HG03064 (cell line): ENCODE measurements around the gene MPZL1.
"Not testable (repeated sequence)": the region's sequence is repeated elsewhere in the genome, so short reads cannot be mapped to it uniquely, and the experiment has no call there.

Experiments used
- ATAC-seq: cut with Tn5 transposase; IDR thresholded peaks from one replicate; pipeline ENCODE4 v1.9.1; 2021; ENCODE audit warnings: low read depth; ENCODE audit not compliant: unreplicated experiment

Gene MPZL1

GRCh38 chr1:167716000-167716271 lies 5.8 kb upstream of the MPZL1 start:
- ATAC-seq, result no peak

DNA sequence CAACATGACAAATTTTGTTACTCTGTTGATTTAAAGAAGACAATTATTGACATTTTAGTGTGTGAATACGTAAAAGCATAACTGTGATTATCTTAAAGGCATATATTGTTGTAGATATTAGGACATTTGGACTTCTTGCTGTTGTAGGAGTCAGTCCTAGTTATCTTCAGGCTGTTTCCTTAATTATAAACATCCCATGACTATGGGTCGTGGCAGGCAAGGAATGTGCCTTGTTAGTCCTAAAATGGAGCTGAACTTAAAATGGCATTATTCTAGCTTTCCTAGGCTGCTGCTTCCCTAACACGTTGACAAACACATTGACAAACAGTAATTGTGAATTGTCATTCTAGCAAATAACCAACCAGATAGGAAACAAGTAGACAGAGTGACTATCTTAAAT lies 4.4 kb upstream of the MPZL1 start:
- ATAC-seq, result no peak

DNA sequence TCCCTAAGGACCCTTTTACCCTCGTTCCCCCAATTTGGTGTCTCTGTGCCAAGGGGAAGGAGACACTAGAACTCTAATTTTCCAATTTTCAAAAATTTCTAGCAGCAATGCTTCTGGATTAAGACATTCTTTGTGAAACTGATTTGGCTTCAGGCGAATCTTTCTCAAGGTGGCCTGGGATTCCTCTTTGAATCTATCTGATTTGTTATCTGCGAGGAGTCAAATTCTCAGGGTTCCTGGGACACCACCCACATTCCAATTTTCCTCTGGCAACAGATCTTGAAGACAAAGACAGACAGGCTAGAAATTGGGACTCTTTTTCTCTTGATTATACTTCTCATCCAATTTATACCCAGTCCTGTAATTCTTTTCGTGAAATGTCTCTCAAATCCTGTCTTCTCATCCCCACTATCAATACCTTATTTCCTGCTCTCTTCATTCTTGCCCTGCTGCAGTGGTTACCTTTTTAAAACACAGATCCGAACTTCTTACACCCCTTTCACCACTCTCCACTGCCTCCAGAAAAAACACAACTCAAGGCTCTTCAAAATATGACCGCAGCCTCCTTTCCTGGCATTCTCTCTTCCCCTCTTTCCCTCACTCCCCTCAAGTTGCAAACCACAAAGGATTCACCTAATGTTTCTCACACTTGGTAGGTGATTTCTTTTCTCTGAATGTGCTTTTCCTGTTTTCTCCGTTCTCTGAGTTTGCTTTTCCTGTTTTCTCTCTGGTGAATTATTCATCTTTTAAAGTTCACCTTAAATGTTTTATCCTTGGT lies 2.7 kb upstream of the MPZL1 start:
- no peak for ATAC-seq

DNA sequence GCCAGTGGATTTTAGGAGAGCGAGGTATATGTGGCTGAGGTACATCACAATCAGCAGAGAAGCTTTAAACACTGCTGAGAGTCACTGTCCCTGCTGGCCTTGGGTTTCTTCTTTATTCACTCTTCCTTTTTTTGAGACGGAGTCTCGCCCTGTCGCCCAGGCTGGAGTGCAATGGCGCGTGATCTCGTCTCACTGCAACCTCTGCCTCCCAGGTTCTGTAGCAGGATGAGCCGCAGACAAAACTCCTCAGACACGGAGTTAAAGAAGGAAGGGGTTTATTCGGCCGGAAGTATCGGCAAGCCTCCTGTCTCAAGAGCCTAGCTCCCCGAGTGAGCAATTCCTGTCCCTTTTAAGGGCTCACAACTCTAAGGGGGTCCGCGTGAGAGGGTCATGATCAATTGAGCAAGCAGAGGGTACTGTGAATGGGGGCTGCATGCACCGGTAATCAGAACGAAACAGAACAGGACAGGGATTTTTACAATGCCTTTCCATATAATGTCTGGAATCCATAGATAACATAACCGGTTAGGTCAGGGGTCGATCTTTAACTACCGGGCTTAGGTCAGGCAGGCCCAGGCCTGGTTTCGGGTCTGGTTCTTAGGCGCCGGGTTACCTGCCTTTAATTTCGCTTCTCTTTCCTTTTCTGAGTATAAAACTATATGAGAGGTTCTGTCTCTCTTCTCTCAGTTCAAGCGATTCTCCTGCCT lies 1.9 kb upstream of the MPZL1 start:
- not testable (repeated sequence) for ATAC-seq

- no peak for ATAC-seq
These were observed 691 bp upstream of the MPZL1 start for GRCh38 chr1:167720965-167721616.

- ATAC-seq, result peak; percentile 15
These were observed 529 bp downstream of the MPZL1 start for GRCh38 chr1:167722152-167722869.

- ATAC-seq, result no peak
These were observed 1.1 kb downstream of the MPZL1 start for GRCh38 chr1:167722870-167723251.

DNA sequence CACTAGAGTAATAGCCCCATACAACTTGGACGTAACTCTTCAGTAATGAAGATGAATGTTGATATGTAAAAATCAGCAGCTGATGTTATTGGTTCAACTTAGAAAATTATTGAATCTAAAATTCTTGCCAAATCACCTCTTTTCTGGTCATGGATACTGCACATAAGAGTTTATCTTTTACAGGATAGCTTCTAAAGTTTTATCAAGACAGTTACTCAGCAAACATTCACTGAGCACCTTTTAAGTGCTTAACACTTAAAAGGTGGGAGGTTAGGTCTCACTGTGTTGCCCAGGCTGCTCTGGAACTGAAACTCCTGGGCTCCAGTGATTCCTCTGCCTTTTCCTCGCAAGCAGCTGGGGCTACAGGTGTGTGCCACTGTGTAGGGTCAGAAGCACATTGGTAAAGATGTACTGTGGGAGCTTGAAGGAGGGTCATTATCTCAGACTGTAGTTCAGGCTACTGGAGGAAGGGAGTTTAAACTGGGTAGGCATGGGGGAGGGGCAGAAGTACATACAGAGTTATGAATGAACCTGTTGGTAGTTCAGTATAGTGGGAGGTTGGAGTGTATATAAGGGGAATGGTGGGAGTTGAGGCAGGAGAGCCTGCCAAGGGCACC lies 2.0 kb downstream of the MPZL1 start:
- no peak for ATAC-seq

DNA sequence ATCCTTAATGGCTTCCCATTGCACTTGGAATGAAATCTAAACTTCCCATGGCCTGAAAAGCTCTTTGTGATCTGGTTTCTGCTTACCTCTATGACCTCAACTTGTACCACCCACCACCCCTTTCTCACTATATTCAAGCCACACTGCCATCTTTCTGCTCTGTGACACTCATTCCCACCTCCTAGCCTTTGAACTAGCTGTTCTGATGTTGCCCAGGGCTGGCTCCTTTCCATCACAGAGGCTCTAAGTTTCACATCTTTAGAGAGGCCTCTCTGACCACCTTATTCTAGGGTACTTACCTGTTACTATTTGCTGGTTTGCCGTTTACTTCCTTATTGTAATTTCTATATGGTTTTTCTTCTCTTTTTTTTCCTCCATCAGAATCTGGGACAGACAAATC lies 4.2 kb downstream of the MPZL1 start:
- ATAC-seq, result no peak

DNA sequence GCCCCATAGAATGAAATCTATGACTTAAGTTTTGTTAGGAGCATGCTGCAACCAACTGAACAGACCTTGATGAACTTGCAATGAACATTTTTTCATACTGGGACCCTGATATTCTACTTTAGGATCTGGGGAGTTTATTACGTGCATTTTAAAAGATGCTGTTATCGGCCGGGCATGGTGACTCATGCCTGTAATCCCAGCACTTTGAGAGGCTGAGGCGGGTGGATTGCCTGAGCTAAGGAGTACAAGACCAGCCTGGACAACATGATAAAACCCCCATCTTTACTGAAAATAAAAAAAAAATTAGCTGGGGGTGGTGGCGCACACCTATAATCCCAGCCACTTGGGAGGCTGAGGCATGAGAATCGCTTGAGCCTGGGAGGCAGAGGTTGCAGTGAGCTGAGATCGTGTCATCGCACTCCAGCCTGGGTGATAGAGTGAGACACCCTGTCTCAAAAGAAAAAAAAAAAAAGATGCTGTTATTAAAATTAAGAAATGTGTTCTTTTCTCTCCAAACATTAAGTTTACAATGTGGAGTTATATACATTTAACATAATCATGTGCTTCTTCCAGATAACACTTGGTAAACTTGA lies 7.1 kb downstream of the MPZL1 start:
- no peak for ATAC-seq

DNA sequence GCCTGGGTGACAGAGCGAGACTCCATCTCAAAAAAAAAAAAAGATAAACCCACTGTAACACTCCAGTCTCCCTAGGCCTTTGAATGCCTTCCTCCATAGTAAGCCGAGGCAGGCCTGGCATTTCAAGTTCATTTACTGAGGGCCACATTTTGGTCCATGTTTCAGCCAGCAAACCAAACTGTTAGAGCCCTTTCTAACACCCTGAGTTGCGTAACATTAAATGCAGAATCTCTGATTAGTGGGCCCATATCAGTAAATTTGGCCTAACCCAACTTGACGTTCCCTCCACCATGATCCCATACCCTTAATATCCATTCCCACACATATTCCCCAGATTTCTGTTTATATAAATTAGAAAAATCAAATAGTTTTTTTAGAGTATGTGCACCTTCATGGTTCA lies 12.4 kb downstream of the MPZL1 start:
- no peak for ATAC-seq

- no peak for ATAC-seq
These were observed 13.1 kb downstream of the MPZL1 start for GRCh38 chr1:167734841-167735240.

DNA sequence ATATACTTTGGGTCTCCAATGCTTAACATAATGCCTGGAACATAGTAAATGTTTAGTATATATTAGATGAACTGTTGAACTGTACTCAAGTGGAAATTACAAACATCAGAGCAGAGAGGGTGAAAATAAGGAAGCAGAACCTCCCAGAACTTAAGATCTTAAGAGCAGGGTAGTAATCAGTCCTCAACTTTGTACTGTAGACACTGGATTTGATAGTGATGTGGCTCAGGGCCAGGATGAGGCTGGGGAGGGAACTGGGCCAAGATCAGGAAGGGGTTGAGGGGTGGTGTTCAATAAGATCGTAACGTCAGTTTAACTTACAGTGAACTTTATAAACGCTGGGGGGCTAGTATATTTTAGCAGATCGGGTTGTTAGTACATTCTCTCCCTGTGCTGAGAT lies 15.4 kb downstream of the MPZL1 start:
- ATAC-seq, result no peak

DNA sequence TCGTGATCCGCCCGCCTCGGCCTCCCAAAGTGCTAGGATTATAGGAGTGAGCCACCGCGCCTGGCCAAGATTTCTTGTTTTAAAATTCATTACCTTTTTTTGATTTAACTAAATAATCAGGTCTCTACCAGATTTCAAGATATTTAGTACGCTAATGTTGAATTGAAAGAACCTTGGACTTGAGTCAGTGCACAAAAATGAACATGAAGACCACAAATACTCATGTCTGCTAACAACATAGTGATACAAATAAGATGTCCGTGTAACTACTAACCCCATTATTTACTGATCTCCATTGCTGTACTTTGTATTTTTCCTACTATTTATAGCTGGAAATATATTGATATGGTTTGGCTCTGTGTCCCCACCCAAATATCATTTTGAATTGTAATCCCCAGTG lies 16.4 kb downstream of the MPZL1 start:
- no peak for ATAC-seq

DNA sequence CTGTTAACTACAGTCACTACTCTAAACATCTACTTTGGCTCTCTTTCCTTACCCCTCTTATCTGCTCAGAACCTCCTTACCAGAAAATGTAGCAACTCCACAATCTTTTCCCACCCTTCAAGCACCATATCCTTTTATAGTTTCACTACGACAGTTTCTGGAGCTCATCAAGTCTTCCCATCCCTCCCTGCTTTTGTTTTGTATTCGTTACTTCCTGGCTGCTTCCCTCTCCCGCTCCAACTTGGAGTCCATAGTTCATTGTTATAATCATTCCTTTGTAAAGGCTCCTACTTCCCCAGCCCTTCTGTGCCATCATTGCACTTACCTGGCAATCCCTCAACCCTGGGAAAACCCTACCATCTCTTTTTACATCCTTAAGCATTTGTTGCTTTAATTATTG lies 18.0 kb downstream of the MPZL1 start:
- no peak for ATAC-seq

GRCh38 chr1:167741103-167741502 lies 19.3 kb downstream of the MPZL1 start:
- ATAC-seq, result not testable (repeated sequence)

DNA sequence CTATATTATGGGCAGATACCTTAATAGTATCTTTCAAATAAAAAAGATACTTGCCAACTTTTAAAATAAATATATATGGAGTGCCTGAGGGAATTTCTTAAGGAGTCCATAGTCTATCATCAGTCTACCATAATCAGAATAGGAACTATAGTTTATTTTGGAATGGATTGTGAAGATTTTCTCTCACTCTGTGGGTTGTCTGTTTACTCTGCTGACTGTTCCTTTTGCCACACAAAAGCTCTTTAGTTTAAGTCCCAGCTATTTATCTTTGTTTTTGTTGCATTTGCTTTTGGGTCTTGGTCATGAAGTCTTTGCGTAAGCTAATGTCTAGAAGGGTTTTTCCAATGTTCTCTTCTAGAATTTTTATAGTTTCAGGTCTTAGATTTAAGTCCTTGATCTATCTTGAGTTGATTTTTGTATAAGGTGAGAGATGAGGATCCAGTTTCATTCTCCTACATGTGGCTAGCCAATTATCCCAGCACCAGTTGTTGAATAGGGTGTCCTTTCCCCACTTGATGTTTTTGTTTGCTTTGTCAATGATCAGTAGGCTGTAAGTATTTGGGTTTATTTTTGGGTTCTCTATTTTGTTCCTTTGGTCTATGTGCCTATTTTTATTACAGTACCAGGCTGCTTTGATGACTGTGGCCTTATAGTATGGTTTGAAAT lies 20.7 kb downstream of the MPZL1 start:
- not testable (repeated sequence) for ATAC-seq

DNA sequence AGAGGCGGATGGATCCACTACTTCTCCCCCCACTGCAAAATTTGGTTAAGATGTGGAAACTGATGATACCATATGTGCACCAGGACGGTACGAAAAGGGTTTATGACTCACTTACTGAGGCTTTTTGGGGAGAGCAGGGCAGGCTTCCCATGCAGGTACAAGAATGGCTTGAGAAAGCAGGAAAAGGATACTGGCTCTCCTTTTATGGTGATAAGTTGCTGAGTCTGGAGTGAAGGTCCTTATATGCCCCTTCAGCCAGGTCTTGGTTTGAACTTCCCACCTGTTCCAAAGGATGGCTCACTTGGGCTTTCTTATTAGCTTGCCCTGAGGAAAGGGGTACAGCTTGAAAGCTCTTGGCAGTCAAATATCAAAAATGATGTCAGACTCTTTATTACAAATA lies 23.1 kb downstream of the MPZL1 start:
- no peak for ATAC-seq

DNA sequence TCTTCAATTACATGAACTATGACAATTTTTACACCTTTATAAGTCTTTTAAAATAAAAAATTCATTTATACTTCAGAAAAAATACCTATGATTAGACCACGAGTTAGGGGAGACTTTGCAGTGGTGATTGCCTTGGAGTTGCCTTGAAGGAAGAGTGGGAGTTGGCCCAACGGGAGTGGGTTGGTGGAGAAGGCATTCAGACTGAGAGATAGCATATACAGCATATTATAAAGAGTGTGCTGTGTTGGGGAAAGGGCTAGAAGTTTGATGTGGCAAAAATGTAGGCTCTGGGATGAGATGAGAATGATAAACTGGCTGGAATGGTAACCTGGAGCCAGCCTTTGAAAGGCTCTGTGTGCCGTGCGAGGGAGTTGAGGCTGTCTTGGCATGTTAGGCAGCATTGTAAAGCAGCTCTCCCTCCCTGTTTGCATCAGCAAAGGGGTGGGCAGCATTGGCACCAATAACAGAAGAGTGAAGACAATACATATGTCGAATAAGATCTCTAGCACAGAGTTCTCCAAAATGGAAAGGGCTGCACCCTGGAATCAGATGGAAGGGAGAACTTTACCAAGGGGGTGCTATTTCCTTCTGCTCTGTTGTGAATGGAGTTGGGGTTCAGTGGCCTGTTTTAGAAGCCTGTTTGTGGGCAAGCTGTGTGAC lies 24.4 kb downstream of the MPZL1 start:
- ATAC-seq, result no peak
